Measurements from ENCODE around the gene LPP. TPM values are rescaled to one million over a fixed set of nuclear protein-coding genes. Genes with fewer than 3 reads are reported as not detected.
A peak's percentile ranks its signal among the peaks of the same experiment; 100 is the strongest.

LPP gene
- total RNA-seq, 1 donor from 2014 or later = 26.3 TPM

DNA sequence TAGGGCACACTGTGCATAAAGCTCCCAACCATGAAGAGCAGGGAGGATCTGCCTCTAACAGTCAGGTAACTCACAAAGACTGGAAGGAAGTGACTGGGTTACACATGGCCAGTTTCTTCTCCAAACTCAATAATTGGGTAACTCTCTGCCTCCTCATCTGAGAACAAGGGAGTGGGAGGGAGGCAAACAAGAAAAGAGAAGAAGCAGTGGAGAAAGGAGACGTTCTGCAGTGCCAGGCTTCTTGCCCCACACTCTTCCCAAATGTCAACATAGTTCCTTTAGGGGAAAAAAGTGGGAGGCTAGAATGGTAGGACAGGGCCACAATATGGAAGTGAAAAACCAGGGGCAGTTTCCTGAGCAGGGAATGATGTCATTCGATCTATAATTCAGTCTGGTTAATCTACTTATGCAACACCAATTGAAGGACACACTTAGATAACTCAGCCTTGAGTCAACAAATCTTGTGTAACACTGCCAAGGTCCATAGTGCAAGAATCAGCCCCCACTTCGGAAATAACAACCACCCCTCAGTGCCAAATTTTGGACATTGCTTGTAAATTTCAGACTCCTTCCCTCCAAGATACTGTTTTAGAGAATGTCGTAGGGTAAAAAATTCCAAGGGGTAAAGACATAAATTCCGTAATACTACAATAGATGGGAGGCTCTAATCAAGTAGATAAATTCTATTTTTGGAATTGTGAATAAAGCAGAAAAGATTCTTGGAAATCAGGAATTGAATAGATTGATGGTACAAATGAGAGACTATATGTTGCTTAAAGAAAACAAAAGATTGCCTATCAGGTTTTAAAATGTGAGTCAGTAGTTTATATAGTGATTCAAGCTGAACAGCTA, 143.0 kb downstream of the LPP start:
- no peak for DNase-seq (ENCODE audit: low read depth)

DNA sequence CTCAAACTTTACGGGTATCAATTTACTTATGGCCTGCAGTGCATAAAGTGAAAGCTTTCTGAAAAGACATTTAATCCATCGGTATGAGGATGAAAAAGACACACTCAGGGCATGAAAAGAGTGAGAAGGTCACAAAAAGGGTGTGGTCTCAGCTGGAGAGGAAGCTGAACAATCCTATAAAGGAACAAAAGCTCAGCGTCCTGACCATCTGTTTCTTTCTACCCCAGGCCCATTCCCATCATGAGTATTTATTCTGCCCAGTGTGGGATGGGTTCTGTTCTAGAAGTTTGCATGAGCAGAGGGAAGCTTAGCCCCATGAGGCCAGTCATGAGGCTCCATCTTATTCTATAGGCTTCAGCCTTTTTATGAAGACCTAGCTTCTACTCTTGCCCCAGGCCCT, 144.6 kb downstream of the LPP start:
- no peak for DNase-seq (ENCODE audit: low read depth)

DNA sequence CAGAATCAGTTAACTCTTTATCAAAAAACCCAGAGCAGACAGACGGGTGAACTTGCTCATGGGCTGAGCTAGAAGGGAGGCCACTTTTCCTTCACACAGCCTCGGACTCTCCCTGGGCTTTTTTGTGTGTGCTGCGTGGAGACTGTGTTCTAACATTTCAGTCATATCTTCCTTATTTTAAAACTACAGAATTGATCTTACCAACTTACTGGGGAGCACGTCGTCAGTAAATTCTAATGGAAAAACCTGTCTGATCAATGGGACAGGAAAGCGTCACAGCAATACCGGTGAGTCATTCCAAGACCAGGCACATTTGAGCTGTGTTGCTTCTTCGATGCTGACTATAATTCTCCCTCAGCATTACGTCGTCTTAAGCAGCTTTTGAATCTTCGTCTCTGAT, 145.1 kb downstream of the LPP start:
- DNase-seq (ENCODE audit: low read depth) = no peak

DNA sequence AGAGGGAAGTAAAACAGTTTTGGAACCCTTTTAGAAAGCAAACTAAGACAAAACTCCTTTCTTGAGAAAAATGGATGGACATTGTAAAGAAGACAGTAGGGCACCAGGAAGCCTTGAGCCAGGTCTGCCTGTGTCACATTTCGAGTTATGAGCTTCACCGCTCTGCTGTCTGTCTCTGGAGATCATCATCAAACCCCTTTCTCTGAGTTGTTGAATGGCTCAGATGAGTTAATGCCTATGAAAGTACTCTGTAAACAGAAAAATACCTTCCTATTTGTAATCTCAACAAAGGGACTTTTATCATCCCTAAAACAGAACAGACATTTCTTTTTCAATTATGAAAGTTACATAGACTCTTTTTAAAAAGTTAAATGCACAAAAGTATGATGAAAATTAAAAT, 145.8 kb downstream of the LPP start:
- DNase-seq (ENCODE audit: low read depth) = no peak

DNA sequence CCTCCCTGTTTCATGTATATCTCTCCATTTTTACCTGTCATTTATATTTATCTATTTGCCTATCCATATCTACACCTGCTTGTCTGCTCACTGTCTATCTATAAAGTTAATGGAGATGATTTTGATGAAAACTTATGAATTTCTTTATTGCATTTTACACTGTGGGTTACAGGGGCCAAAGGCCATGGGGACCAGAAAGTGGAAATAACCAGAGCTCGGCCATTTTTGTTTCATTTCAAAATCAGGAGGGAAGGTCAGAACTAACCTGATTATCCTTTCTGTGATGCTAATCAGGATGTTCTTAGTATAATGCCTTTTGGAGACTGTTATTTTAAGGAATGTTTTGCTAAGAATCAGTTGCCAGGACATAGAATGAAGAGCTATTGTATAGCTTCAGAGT, 147.2 kb downstream of the LPP start:
- DNase-seq (ENCODE audit: low read depth) = no peak

DNA sequence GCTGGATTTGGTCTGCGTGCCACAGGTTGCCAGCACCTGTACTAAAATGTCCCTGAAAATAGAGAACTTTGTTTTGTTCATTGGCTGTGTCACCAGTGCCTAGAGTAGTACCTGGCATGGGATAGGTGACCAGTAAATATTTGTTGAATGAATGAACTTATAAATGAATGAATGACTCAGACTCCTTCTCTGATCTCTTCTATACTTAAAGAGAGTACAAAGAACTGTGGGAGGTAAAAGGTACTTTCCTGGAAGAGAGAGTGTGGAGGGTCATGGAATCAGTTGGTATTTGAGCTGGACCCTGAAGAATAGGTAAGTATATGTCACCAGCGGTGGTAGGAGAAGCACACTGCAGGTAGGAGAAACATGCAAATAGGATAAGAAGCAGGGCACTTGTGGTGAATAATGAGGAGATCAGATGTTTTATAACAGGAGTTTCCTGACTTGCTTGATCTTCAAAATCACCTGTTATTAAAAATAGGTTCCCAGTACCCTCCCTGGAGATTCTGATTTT, 149.4 kb downstream of the LPP start:
- no peak for DNase-seq (ENCODE audit: low read depth)

DNA sequence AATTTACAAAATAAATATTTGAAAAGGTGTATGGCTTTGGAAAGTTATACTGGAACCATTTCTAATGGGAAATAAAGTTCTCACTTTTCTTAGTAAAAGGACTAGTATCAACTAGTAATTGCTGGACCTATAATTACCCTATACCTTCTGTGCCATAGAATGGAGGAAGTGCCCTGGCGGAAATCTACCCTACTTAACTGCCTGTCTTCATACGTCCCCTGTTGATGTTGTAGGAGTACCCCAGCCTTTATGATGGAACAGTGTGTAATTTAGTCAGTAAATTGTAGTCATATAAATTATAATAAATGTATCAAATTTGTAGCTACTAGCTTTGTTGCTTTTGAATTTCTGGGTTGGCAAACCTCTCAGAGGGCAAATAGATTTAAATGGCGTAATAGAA, 149.9 kb downstream of the LPP start:
- no peak for DNase-seq (ENCODE audit: low read depth)

DNA sequence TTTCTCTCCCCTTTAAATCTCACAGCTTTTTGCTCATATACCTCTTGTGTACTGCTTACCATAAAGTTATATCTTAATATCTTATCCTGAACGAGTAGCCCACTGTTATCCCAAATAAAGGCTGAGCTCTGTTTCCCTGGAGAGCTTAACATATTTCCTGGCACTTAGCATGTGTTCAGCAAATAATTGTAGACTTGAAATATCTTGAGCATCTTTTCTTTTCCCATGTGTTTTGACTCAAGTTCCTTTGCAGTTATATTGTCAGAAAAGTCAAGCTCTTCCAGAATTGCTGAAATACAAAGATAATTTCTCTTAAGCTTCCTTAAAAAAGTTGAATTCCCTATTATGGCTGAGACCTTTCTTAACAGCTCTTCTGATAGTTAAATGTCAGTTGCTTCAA, 150.5 kb downstream of the LPP start:
- DNase-seq (ENCODE audit: low read depth) = no peak

DNA sequence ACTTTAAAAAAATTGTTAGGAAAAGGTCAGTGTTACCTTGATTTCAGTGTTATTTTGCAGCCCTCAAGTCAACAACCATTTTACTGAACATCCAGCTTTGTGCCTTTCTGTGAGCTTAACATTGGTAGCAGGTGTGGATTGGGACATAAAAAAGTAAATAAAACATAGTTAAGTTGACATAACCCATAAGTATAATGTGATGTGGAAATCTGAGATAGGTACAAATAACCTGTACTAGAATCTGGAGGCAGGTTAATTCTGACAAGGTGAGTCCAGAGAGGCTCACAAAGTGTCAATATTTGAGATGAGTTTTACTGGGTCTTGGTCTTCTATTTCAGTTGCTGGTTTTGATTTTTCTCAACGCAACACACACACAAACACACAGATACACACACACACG, 151.3 kb downstream of the LPP start:
- DNase-seq (ENCODE audit: low read depth) = no peak

DNA sequence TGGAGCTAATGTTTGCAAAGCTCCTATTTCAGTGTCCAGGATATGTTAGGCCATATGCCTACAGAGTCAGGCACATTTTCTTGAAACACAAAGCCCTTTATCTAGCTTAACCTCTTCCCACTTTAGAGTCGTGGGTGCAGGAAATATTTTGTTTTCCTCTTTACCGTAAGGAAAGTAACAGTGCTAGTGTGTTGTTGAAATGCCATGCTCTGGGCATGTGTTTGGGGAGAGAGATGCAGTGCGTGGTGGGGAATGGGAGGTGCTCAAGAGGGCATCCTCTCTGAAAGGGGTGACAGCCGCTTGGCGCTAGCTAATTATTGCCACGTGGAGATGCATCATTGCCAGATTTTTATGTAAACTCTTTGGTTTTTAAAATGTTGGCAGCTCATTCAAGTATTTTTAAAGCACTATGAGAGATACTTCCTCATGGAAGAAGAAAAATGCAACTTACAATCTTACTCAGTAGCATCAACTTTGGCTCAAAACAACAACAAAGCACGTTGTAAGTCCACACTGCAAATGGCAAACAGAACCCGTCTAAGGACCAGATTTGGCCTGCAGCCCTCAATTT, 152.6 kb downstream of the LPP start:
- no peak for DNase-seq (ENCODE audit: low read depth)

DNA sequence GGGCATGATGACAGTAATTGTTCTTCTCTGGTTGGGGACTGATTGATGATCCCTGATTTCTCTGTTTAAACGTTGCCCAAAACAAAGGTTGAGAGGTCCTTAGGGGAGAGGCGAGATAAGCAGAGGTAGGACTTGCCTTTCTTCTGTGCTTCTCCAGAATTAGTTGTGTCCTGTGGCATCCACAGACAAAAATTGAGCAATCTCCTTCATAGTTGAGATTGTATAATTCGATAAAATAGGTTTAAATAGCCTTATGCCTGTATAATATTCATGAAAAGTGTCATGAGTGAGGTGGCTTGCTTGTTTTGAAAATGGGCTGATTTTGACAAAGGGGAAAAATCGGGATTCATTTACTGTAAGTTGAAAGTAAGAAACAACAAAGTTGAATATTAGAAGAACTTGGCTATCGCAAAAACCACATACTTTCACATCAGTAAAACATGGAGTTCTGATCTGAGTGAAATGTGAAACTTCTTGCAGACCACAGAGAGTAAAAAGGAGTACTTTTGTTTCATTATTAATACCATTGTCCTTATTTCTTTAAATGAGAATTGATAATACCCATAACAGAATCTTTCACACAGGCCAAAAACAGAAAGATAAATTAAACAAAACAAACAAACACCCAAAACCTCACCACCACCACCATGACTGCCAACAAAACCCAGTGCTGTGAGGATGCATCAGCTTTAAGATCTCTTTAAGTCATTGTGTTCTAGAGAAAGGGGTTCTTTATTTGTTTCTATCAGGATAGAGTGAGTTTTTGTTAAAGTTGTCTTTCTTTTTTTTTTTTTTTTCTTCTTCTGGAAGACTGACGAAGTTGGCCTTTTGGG, 155.7 kb downstream of the LPP start:
- DNase-seq (ENCODE audit: low read depth) = no peak

DNA sequence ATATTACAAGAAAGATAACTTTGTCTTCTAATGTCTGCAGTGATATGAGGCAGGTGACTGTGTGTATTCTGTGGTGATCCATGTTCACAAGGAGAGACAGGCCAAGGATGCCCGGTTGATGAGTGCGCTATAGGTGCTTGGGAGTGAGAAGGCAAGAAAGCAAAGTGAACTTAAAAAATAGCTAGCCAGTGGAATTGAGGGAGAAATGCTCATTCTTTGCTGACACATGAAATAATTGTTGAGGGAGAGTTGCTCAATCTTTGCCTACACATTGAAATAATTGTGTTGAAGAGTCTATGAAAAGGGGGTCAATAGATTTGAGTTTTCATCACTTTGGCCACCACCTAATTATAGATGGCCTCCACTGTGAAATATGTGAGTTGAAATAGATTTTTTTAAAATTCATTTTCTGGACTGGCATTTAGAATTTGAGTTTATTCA, 156.3 kb downstream of the LPP start:
- no peak for DNase-seq (ENCODE audit: low read depth)

DNA sequence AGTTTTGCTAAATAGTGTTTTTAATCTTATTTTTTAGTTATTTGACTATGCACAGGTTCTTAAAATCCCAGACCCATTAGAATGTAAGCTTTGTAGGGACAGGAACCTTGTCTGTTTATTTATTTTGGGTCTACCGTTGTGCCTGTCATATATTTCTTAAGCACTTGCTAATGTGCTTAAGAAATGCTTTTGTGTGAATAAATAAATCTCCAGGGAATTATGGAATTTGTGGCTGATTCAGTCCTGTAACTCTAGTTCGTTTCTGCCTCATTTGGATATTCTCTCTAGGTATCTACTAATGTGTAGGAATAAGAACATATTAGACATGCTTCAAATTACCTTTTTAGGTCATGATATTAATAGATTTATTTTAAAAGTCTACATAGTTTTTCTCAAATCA, 161.6 kb downstream of the LPP start:
- no peak for DNase-seq (ENCODE audit: low read depth)

DNA sequence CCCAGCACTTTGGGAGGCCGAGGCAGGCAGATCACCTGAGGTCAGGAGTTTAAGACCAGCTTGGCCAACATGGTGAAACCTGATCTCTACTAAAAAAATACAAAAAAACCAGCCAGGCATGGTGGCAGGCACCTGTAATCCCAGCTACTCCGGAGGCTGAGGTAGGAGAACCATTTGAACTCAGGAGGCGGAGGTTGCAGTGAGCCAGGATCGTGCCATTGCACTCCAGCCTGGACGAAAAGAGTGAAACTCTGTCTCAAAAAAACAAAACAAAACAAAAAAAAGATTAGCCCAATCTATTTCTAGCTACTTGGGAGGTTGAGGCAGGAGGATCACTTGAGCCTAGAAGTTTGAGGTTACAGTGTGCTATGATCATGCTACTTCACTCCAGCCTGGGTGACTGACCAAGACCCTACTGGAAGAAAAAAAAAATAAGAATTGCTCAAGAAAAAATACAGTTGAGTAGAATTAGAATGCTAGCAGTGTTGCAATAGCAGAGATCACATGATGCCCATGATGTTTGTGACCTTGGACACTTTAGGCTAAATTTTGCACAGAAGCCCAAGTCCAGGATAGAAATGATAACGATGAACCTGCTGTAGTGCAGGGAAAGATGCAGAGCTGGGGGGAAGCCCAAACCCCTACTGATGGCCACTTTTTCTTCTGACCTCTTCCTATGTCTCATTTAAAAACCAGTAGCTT, 162.2 kb downstream of the LPP start:
- no peak for DNase-seq (ENCODE audit: low read depth)

DNA sequence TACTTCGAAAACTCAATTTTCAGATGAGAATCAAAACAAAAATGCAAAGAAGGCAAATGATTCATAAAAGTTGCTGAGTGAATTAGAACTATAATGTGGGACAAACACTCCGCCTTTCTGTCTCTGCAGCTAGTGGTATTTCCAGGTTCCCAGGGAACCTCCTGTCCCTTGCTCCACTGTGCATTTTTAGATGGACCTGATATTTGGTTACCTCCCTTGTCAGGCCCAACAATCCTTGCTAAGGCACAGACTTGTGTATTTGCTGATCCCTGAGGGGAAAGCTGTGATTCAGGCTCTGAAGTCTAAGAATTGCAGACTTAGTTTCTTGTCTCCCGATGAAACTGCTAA, 162.7 kb downstream of the LPP start:
- DNase-seq (ENCODE audit: low read depth) = no peak

DNA sequence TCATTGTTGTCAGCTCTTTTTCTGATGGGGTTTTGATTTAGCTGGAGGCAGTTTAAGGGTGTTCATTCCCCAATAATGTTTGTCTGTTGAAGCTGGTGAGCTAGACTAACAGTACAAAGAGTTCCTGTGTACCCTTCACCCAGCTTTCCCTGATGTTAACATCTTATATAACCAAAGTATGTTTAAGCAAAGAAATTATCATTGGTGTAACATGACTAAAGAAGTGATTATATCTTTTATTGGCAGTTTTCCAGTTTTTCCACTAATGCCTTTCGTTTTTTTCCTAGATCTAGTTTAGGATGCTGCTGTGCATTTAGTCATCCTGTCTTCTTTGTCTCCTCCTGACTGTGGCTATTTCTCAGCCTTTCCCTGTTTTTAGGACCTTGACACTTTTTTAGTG, 165.6 kb downstream of the LPP start:
- no peak for DNase-seq (ENCODE audit: low read depth)

DNA sequence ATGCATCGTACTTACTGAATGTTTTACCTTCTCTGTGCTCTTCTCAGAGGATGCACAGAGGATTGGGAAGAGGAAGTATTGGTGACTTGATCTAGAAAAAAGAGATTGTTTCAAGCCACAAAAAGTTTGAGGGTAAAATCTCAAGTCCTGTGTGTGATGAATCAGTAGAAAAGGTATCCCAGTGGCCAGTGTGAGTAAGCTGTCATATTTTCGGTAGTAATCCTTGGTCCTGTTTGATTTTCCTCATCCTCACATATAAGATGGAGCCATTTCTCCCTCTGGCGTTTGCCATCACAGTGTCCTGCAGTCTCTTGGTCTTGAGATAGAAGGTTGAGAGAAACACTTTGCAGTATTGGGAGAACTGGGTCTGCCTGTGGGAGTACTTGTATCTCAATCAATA, 166.8 kb downstream of the LPP start:
- peak; percentile 57 for DNase-seq (ENCODE audit: low read depth)

DNA sequence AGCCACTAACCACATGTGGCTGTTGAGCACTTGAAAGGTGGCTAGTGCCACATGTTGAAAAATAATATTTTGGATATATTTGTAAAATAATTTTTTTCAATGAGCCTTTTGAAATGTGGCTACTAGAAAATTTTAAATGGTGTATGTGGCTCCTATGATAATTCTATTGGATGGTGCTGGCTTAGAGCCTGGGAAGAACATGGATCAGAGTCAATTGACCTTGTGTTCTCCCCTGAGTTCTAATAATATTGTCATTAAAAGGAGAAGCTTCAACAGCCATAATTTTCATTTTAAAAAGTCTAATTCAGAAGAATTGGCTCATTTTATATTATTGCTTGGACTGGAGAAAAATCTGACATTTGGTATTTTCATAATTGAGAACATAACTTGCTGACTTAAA, 167.3 kb downstream of the LPP start:
- no peak for DNase-seq (ENCODE audit: low read depth)

DNA sequence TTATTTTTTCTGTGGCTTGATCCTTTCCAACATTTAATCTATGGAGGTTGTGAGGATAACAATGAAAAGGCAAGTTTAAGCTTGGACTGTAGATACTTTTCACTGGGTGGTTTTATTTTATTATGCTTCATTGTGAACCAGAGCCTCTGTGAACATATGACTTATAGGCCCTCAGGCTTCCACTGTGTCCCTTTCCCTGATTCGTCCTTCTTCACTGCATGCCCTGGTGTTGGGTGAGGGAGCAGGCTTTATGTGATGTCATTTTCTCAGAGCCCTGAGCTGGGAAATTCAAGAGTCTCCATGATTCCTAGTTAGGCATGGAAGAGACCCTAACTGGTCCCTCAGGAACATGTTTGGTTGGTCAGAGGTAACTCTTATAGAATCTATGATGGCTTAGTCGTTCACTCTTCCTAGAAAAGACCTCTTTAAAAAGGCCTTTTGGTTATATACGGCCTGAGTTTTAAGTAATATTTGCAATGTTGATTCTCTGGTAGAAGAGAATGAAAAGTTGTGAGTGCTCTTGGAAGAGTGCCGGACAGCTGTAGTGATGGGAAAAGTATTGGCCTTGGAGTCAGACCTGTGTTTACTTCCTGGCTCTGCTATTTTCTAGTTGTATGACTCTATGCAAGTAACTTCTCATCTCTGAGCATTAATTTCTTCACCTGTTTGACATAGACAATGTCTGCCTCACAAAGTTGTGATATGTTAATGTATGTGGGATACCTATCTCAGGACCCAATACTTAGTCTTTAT, 168.4 kb downstream of the LPP start:
- DNase-seq (ENCODE audit: low read depth) = no peak

DNA sequence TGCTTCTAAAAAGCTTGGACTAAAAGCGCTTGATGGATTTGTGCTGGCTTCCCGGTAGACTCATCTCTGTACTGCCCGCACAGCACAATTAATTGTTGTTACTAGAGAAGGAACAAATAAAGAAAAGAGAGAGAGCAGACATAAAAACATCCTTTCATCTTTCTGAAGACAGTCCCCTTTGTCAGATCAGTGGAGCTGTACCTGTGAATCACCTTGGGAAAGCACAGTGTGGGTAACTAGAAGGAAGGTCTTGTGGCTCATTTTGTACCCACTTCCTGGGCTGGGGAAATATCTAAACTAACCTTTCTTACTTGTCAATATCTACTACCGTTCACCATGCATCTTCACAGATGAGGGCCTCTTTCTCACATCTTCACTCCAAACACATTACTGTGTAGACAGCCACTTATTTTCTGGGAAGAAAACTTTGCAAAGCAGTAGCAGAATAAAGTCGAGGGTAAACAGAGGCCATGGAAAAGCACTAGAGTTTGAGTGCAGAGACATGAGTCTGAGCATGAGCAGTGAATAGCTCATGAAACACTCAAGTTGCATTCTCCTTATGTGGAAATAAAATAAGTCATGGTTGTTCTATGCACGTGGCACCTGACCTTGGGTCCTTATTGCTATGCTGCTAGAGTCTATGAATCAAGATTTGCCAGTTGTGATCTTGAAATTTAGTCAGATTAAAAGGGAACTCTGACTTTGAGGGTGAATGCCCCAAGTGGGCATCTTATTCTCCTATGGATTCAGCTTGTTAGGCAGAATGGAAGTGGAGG, 169.3 kb downstream of the LPP start:
- no peak for DNase-seq (ENCODE audit: low read depth)

All from myocyte (in vitro differentiated cells).